Mesothelial cell of epicardium (in vitro differentiated cells): Measurements from ENCODE around the gene ARHGAP33. TPM values are rescaled to one million over a fixed set of nuclear protein-coding genes. Genes with fewer than 3 reads are reported as not detected.

ENCODE experiments used
- DNase-seq, 2 experiments: peaks; one replicate each; pipeline ENCODE4 v3.0.0; 2021; ENCODE audit warnings: low spot score in 2 of 2; ENCODE audit not compliant: unreplicated experiment in 2 of 2
- H3K27ac Mint-ChIP-seq: 2 replicates; pipeline ENCODE4 v1.8.0; 2021; ENCODE audit warnings: mixed read lengths
- H3K27me3 Mint-ChIP-seq: 2 replicates; pipeline ENCODE4 v1.8.0; 2021; ENCODE audit warnings: low read depth, mixed read lengths
- H3K36me3 Mint-ChIP-seq: 2 replicates; pipeline ENCODE4 v1.8.0; 2021; ENCODE audit warnings: mixed read lengths
- H3K4me1 Mint-ChIP-seq: 2 replicates; pipeline ENCODE4 v1.8.0; 2021; ENCODE audit warnings: mixed read lengths
- H3K4me3 Mint-ChIP-seq: 2 replicates; pipeline ENCODE4 v1.8.0; 2021; ENCODE audit warnings: mild to moderate bottlenecking, moderate library complexity, mixed read lengths
- H3K9me3 Mint-ChIP-seq: 2 replicates; pipeline ENCODE4 v1.8.0; 2021; ENCODE audit warnings: mixed read lengths
- total RNA-seq: library from RNA; stranded (reverse); gene quantifications from 3 replicates; pipeline ENCODE4 v1.2.1, GENCODE V29; 2021
- TF ChIP-seq, protein P1 (sequence below): fragments of 200-600 bp; sonication (generic); IDR thresholded peaks from one replicate; pipeline ENCODE4 v1.5.0; 2021; ENCODE audit warnings: antibody characterized with exemption; ENCODE audit not compliant: unreplicated experiment

ARHGAP33 gene
- total RNA-seq, 1 donor from 2014 or later, result 74.0 TPM

DNA sequence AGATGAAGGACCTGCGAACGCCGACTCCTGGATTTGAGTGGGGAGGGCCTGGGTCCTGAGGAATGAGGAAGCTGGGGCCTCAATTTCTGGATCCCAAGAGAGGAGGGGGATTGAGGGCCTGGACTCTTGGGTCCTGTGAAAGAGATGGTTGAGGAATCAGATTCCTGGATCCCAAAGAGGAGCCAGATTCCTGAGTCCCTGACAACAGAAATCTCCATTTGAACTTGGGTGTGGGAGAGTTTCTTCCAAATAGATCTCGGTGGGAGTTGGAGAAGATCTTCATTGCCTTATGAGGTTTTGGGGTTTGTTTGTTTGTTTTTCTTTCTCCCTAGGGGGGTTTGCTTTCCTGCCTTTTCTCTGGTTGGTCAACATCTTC, 29.3 kb upstream of the ARHGAP33 start:
- peaks cover 43% of the 10 kb centered on the region for H3K4me1 Mint-ChIP-seq
- H3K27me3 Mint-ChIP-seq, result no peaks in the 10 kb centered on the region
- TF ChIP-seq, protein P1, sequence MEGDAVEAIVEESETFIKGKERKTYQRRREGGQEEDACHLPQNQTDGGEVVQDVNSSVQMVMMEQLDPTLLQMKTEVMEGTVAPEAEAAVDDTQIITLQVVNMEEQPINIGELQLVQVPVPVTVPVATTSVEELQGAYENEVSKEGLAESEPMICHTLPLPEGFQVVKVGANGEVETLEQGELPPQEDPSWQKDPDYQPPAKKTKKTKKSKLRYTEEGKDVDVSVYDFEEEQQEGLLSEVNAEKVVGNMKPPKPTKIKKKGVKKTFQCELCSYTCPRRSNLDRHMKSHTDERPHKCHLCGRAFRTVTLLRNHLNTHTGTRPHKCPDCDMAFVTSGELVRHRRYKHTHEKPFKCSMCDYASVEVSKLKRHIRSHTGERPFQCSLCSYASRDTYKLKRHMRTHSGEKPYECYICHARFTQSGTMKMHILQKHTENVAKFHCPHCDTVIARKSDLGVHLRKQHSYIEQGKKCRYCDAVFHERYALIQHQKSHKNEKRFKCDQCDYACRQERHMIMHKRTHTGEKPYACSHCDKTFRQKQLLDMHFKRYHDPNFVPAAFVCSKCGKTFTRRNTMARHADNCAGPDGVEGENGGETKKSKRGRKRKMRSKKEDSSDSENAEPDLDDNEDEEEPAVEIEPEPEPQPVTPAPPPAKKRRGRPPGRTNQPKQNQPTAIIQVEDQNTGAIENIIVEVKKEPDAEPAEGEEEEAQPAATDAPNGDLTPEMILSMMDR, result no peak
- H3K27ac Mint-ChIP-seq, result peak overlapping the region; percentile 100
- peaks cover 4% of the 10 kb centered on the region for H3K36me3 Mint-ChIP-seq
- no peak for DNase-seq
- peak overlapping the region; percentile 99 for H3K4me3 Mint-ChIP-seq
- H3K9me3 Mint-ChIP-seq, result no peaks in the 10 kb centered on the region

DNA sequence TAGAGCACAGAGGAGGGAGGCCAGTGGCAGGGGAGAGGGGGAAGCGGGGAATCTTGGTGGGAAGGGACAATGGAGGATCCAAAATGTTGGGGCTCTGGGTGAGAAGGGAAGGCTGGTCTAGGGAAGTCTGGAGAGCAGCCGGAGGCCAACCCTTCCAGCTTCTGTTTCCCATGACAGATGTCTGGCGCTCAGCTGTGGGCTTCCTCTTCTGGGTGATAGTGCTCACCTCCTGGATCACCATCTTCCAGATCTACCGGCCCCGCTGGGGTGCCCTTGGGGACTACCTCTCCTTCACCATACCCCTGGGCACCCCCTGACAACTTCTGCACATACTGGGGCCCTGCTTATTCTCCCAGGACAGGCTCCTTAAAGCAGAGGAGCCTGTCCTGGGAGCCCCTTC, 28.8 kb upstream of the ARHGAP33 start:
- H3K36me3 Mint-ChIP-seq, result peaks cover 4% of the 10 kb centered on the region
- DNase-seq, result no peak
- peaks cover 43% of the 10 kb centered on the region for H3K4me1 Mint-ChIP-seq
- H3K27ac Mint-ChIP-seq, result peak overlapping the region; percentile 100
- TF ChIP-seq, protein P1, result no peak
- no peaks in the 10 kb centered on the region for H3K27me3 Mint-ChIP-seq
- no peaks in the 10 kb centered on the region for H3K9me3 Mint-ChIP-seq
- H3K4me3 Mint-ChIP-seq, result peak overlapping the region; percentile 99

DNA sequence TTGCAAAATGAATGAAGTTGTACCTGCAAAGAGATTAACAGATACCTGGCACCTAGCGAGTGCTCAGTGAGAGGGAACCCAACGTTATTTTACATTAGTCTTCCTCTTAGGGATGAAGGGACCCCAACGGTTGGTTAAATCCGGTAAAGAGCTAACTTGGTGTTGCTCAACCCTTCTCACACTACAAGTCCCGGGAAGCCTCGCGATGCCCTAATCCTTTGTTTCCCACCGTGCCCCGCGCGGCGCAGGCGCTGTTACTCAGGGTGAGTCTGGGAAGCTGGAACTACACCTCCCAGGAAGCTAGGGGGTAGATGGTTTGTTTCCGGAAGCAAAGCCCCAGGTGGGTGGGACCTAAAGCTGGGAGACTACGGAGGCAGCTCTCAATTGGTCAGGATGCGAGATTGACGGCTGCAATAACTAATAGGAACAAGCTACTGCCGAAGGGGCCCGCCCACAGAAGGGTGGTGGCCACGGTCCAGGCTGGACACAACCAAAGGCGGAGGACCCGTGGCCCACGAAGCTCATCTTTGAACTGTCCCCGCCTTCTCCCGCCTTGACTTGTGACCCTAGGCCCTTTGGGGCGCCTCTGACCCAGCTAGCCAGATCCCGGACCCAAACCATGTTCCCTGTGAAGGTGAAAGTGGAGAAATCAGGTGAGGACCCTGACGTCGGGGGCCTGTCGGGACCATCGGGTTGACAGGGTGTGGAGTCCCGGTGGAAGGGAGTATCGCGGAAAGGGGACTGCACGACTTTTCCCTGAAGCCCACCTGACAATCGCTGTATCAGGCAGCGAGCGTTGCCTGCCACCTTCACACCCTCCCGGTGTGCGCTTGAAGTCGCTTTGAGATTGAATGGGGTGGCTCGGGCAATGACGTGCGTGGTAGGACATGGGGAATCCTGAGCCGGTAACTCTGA, 27.0 kb upstream of the ARHGAP33 start, which contains the start of gene LIN37:
LIN37 (plus strand) TSS at position 471 of the 915 bp plus-strand sequence; CDS start at position 620, 149 bp downstream.
- no peaks in the 10 kb centered on the region for H3K27me3 Mint-ChIP-seq
- DNase-seq, result peak; percentile 96 to 97
- TF ChIP-seq, protein P1, result no peak
- peaks cover 41% of the 10 kb centered on the region for H3K4me1 Mint-ChIP-seq
- H3K9me3 Mint-ChIP-seq, result no peaks in the 10 kb centered on the region
- peak within 1 kb of the TSS; percentile 99 for H3K4me3 Mint-ChIP-seq
- no peaks in the 10 kb centered on the region for H3K36me3 Mint-ChIP-seq
- peak within 1 kb of the TSS; percentile 97 for H3K27ac Mint-ChIP-seq

DNA sequence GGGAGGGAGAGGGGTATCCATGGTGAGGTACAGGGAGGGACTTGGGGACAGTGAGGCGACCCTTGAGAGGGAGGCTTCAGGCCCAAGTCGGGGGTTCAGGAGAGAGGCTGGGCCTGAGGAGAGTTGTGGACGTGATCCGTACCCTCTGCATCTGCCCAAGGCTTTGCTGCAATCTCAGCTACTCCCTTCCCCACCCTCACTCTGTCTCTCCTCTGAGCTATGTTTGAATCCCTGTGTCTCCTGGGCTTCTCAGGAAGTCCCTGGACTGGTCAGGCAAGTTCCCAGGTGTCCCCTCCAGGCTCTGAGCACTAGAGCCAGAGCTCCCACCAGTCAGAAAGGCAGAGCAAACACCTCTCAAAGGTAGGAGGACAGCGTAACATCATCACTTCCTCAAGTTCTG, 25.2 kb upstream of the ARHGAP33 start:
- Mint-ChIP-seq H3K27ac (peak overlapping the region; percentile 83), H3K4me3 (peak overlapping the region; percentile 57), H3K4me1 (peaks cover 38% of the 10 kb centered on the region), H3K36me3 (peaks cover 4% of the 10 kb centered on the region), H3K27me3 (peaks cover 3% of the 10 kb centered on the region), H3K9me3 (no peaks in the 10 kb centered on the region)
- no peak for DNase-seq
- TF ChIP-seq, protein P1, result no peak

DNA sequence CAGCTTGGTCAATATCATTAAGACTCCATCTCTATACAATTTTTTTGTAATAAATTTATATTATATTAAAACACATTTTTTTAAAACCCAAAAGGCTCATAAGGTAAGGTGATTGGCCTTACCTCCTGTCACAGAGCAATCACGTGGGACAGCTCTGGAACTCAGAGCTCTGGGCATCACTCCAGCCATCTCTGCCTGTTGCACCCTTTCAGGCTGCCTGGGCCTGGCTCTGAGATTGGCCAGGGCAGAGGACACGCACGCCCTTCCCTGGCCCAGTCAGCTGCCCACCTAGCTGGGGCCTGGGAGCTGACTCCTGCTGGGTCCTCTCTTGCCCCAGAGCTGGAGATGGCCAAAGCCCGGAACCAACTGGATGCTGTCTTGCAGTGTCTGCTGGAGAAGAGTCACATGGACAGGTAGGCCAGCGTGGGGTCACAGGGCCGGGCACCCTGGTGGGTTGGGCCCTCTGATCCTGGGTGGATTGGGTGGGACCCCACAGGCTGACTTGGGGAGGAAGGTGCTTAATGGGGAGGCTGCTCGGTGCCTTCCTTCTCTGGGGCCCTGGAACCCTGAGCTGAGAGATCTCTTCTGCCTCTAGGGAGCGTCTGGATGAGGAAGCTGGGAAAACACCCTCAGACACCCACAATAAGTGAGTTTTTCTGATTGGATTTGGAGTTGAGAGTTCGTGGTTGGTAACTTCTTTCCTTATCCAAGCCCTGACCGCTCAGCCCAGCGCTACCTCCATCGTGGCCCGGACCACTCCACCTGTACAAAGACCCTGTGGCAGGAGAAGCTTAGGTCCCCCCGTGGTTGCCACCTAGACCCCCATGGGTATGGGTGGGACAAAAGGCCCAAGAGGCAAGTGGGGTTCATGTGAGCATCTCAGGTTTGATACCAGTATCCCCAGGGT, 23.3 kb upstream of the ARHGAP33 start:
- Mint-ChIP-seq H3K36me3 (peaks cover 4% of the 10 kb centered on the region), H3K4me3 (no peak overlapping the region), H3K9me3 (no peaks in the 10 kb centered on the region), H3K27me3 (peaks cover 9% of the 10 kb centered on the region), H3K27ac (no peak overlapping the region), H3K4me1 (peaks cover 36% of the 10 kb centered on the region)
- TF ChIP-seq, protein P1, result no peak
- no peak for DNase-seq
